ENCODE data around the gene PLCL2. TPM values are rescaled to one million over a fixed set of nuclear protein-coding genes. Genes with fewer than 3 reads are reported as not detected.

Gene PLCL2
- total and polyA plus RNA-seq, 2 experiments from 2014 or later = 1.6 to 9.7 TPM

GRCh38 chr3:17075907-17076306, 191.2 kb downstream of the PLCL2 start:
- Mint-ChIP-seq H3K36me3 (ENCODE audit: low read depth) (no peaks in the 10 kb centered on the region), H3K9me3 (no peaks in the 10 kb centered on the region), H3K27me3 (ENCODE audit: insufficient read depth, low read depth, poor library complexity) (no peaks in the 10 kb centered on the region), H3K27ac (no peak overlapping the region), H3K4me3 (no peak overlapping the region), H3K4me1 (peaks cover 3% of the 10 kb centered on the region)
- Histone ChIP-seq H4K20me1 (replicated peaks; ENCODE audit: insufficient read depth) (no peaks in the 10 kb centered on the region), H3K9me2 (ENCODE audit: insufficient read depth) (no peaks in the 10 kb centered on the region), H3K4me2 (no peak overlapping the region), H3K4me3 (no peak overlapping the region), H3K27me3 (ENCODE audit: insufficient read depth) (no peaks in the 10 kb centered on the region), H3K36me3 (ENCODE audit: insufficient read depth) (no peaks in the 10 kb centered on the region), H2AFZ (no peak overlapping the region), H3K79me2 (replicated peaks; ENCODE audit: insufficient read depth) (no peaks in the 10 kb centered on the region), H3K4me1 (ENCODE audit: insufficient read depth) (peaks cover 2% of the 10 kb centered on the region; the same call in 1 of the 2 replicates), H3K27ac (ENCODE audit: low read depth) (no peak overlapping the region), H3F3A (replicated peaks; ENCODE audit: low read depth) (no peaks in the 10 kb centered on the region)
- DNase-seq (ENCODE audit: low spot score) = no peak
- ATAC-seq = no peak
- TF ChIP-seq NANOG (IDR thresholded peaks at IDR 0.05; ENCODE audit: borderline replicate concordance) = no peak

GRCh38 chr3:17076940-17077605, 192.3 kb downstream of the PLCL2 start:
- H3K79me2 ChIP-seq (replicated peaks; ENCODE audit: insufficient read depth) = no peaks in the 10 kb centered on the region
- Mint-ChIP-seq H3K27ac (no peak overlapping the region; the same call in 1 of the 2 replicates), H3K4me1 (no peaks in the 10 kb centered on the region), H3K9me3 (no peaks in the 10 kb centered on the region), H3K27me3 (ENCODE audit: insufficient read depth, low read depth, poor library complexity) (no peaks in the 10 kb centered on the region), H3K4me3 (no peak overlapping the region), H3K36me3 (ENCODE audit: low read depth) (no peaks in the 10 kb centered on the region)
- H3K9me2 ChIP-seq (ENCODE audit: insufficient read depth) = no peaks in the 10 kb centered on the region
- no peaks in the 10 kb centered on the region for H3K4me1 ChIP-seq (ENCODE audit: insufficient read depth)
- no peak overlapping the region for H3K27ac ChIP-seq (ENCODE audit: low read depth)
- no peak overlapping the region for H2AFZ ChIP-seq
- DNase-seq (ENCODE audit: low spot score) (no peak), ATAC-seq (no peak)
- H3F3A ChIP-seq (replicated peaks; ENCODE audit: low read depth) = no peaks in the 10 kb centered on the region
- no peaks in the 10 kb centered on the region for H3K27me3 ChIP-seq (ENCODE audit: insufficient read depth)
- H3K4me3 ChIP-seq = no peak overlapping the region
- no peaks in the 10 kb centered on the region for H4K20me1 ChIP-seq (replicated peaks; ENCODE audit: insufficient read depth)
- no peaks in the 10 kb centered on the region for H3K36me3 ChIP-seq (ENCODE audit: insufficient read depth)
- H3K4me2 ChIP-seq = no peak overlapping the region
- TF ChIP-seq STAT1 (IDR thresholded peaks at IDR 0.05; ENCODE audit: unreplicated experiment) = no peak
- no peak for TF ChIP-seq POLR2AphosphoS5 (IDR thresholded peaks at IDR 0.05; ENCODE audit: low read depth)
- TF ChIP-seq ZNF331 (CRISPR knock-in tag; IDR thresholded peaks at IDR 0.05; ENCODE audit: low read depth) = no peak
- no peak for TF ChIP-seq REST (IDR thresholded peaks at IDR 0.05; ENCODE audit: unreplicated experiment)
- no peak for TF ChIP-seq ZNF114 (CRISPR knock-in tag; IDR thresholded peaks at IDR 0.05)
- no peak for TF ChIP-seq JUNB (IDR thresholded peaks at IDR 0.05; ENCODE audit: unreplicated experiment)
- no peak for TF ChIP-seq EZH2 (IDR thresholded peaks at IDR 0.05; ENCODE audit: low read depth, unreplicated experiment)
- TF ChIP-seq NANOG (IDR thresholded peaks at IDR 0.05; ENCODE audit: borderline replicate concordance) = no peak
- TF ChIP-seq CTCF (conservative IDR thresholded peaks at IDR 0.05; ENCODE audit: low read depth in 2 of 2) = no peak
- no peak for TF ChIP-seq ZNF462 (CRISPR knock-in tag; IDR thresholded peaks at IDR 0.05)

Measured in GM23338 (cell line).